HG02884 (cell line): ENCODE results near the gene C1RL.
"Not testable (repeated sequence)": the region's sequence is repeated elsewhere in the genome, so short reads cannot be mapped to it uniquely, and the experiment has no call there.

ENCODE experiments used
- ATAC-seq: cut with Tn5 transposase; IDR thresholded peaks from one replicate; pipeline ENCODE4 v1.9.1; 2021; ENCODE audit warnings: mild to moderate bottlenecking, moderate library complexity; ENCODE audit not compliant: unreplicated experiment

Gene C1RL

GRCh38 chr12:7067096-7067495 is 41.9 kb downstream of the C1RL start:
- no peak for ATAC-seq

GRCh38 chr12:7066596-7066995 is 42.4 kb downstream of the C1RL start:
- no peak for ATAC-seq

- ATAC-seq = no peak
Measured at GRCh38 chr12:7065073-7065623, 43.9 kb downstream of the C1RL start.

GRCh38 chr12:7064516-7064915 is 44.5 kb downstream of the C1RL start:
- no peak for ATAC-seq

- ATAC-seq = no peak
Measured at GRCh38 chr12:7061596-7061995, 47.4 kb downstream of the C1RL start.

- ATAC-seq = no peak
Measured at GRCh38 chr12:7061138-7061537, 47.9 kb downstream of the C1RL start.

- no peak for ATAC-seq
Measured at GRCh38 chr12:7060353-7060954, 48.6 kb downstream of the C1RL start, which contains the start of gene C1S. TSS of gene C1S (plus strand) at chr12:7060718. CDS start at chr12:7061913, 1,195 bp downstream.

- ATAC-seq = no peak
Measured at GRCh38 chr12:7059780-7060179, 49.2 kb downstream of the C1RL start.

- ATAC-seq = no peak
Measured at GRCh38 chr12:7058850-7059395, 50.1 kb downstream of the C1RL start.

- ATAC-seq = no peak
Measured at GRCh38 chr12:7058163-7058845, 50.7 kb downstream of the C1RL start.

- ATAC-seq = not testable (repeated sequence)
Measured at GRCh38 chr12:7055736-7056135, 53.3 kb downstream of the C1RL start.

GRCh38 chr12:7054925-7055324 is 54.1 kb downstream of the C1RL start:
- ATAC-seq = no peak

GRCh38 chr12:7049973-7050372 is 59.0 kb downstream of the C1RL start:
- ATAC-seq = not testable (repeated sequence)

GRCh38 chr12:7049445-7049951 is 59.5 kb downstream of the C1RL start:
- not testable (repeated sequence) for ATAC-seq

GRCh38 chr12:7047306-7047705 is 61.7 kb downstream of the C1RL start:
- no peak for ATAC-seq

GRCh38 chr12:7046383-7047105 is 62.5 kb downstream of the C1RL start:
- no peak for ATAC-seq

GRCh38 chr12:7045913-7046312 is 63.1 kb downstream of the C1RL start:
- no peak for ATAC-seq
